ENCODE measurements around the gene BOC. TPM values are rescaled to one million over a fixed set of nuclear protein-coding genes. Genes with fewer than 3 reads are reported as not detected.

The BOC gene
- total RNA-seq, 1 experiment from 2014 or later, result 3.5 TPM

DNA sequence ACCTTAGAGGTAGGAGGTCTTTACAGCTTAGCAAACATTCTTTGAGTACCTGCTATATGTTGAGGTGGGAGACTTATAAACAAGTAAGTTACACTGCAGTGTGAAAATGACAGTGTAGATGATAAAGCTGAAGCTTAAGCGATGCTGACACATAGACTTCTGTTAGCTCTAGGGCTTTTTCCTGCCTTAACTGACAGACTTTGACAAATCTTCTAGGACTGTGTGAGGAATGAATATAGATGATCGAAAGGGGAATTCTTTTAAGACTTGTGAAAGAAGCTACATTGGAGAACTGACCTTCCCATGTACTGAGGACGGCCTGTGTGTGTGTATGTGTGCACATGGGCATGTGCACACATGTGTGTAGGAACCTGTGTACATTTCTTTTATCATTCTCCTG, 22.7 kb downstream of the BOC start:
- Histone ChIP-seq H3K23ac (ENCODE audit: insufficient read length, low read depth, low read length) (no peak overlapping the region), H3K27me3 (ENCODE audit: insufficient read depth, low read length) (no peaks in the 10 kb centered on the region), H4K5ac (ENCODE audit: insufficient read length, low read depth, low read length) (no peak overlapping the region), H3K79me1 (ENCODE audit: insufficient read depth, low read depth, low read length, poor library complexity, severe bottlenecking) (no peaks in the 10 kb centered on the region), H3K56ac (ENCODE audit: insufficient read length, low read depth, low read length) (no peak overlapping the region), H3K9me3 (ENCODE audit: control insufficient read depth, low read depth, low read length) (no peaks in the 10 kb centered on the region), H3T11ph (ENCODE audit: low read length) (no peak overlapping the region), H3K4ac (ENCODE audit: low read depth, low read length) (no peak overlapping the region), H3K79me2 (ENCODE audit: insufficient read depth, low read length) (no peaks in the 10 kb centered on the region), H2AK5ac (ENCODE audit: insufficient read length, low read length) (no peak overlapping the region), H4K20me1 (ENCODE audit: control insufficient read depth, insufficient read depth, insufficient read length) (no peaks in the 10 kb centered on the region), H2BK12ac (ENCODE audit: insufficient read length, low read depth, low read length) (no peak overlapping the region), H3K14ac (ENCODE audit: insufficient read depth, low read length) (no peak overlapping the region), H4K8ac (replicated peaks; ENCODE audit: insufficient read length, low read depth, low read length) (no peak overlapping the region), H2BK20ac (ENCODE audit: low read depth, low read length, poor library complexity, severe bottlenecking) (no peak overlapping the region), H2BK120ac (ENCODE audit: low read depth, low read length, poor library complexity, severe bottlenecking) (no peak overlapping the region), H2BK15ac (ENCODE audit: low read depth, low read length) (no peak overlapping the region), H2BK5ac (ENCODE audit: insufficient read length, low read length) (no peak overlapping the region), H3K18ac (ENCODE audit: insufficient read length, low read depth, low read length) (no peak overlapping the region), H3K4me2 (ENCODE audit: insufficient read depth, insufficient read length, low read length) (no peak overlapping the region), H3K27ac (ENCODE audit: insufficient read length, low read depth, low read length) (no peak overlapping the region), H3K9ac (ENCODE audit: extremely low read depth, insufficient read length, low read length) (no peak overlapping the region), H2AFZ (ENCODE audit: low read length) (no peak overlapping the region), H3K23me2 (ENCODE audit: insufficient read length, low read depth, low read length, poor library complexity, severe bottlenecking) (no peaks in the 10 kb centered on the region), H4K91ac (ENCODE audit: insufficient read length, low read depth, low read length) (no peak overlapping the region), H3K4me1 (ENCODE audit: insufficient read depth, low read length) (peaks cover 6% of the 10 kb centered on the region)
- no CpG with 5 or more reads among the region's 3 CpGs for WGBS (ENCODE audit: extremely low coverage, insufficient read length, low lambda C conversion rate)
- H3K4me3 Mint-ChIP-seq, result no peak overlapping the region
- no peaks in the 10 kb centered on the region for H3K36me3 Mint-ChIP-seq (ENCODE audit: insufficient read depth in 1 of 3, low read depth in 3 of 3)
- peaks cover 22 to 25% of the 10 kb centered on the region in 2 experiments for H3K4me1 Mint-ChIP-seq
- DNase-seq, result no peak
- no peaks in the 10 kb centered on the region for H3K9me3 Mint-ChIP-seq
- H3K27ac Mint-ChIP-seq, result no peak overlapping the region
- no peaks in the 10 kb centered on the region for H3K27me3 Mint-ChIP-seq (ENCODE audit: low read depth)
- TF ChIP-seq, protein P1, sequence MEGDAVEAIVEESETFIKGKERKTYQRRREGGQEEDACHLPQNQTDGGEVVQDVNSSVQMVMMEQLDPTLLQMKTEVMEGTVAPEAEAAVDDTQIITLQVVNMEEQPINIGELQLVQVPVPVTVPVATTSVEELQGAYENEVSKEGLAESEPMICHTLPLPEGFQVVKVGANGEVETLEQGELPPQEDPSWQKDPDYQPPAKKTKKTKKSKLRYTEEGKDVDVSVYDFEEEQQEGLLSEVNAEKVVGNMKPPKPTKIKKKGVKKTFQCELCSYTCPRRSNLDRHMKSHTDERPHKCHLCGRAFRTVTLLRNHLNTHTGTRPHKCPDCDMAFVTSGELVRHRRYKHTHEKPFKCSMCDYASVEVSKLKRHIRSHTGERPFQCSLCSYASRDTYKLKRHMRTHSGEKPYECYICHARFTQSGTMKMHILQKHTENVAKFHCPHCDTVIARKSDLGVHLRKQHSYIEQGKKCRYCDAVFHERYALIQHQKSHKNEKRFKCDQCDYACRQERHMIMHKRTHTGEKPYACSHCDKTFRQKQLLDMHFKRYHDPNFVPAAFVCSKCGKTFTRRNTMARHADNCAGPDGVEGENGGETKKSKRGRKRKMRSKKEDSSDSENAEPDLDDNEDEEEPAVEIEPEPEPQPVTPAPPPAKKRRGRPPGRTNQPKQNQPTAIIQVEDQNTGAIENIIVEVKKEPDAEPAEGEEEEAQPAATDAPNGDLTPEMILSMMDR (conservative IDR thresholded peaks at IDR 0.05), result no peak
